ENCODE data around the gene MYH14. TPM values are rescaled to one million over a fixed set of nuclear protein-coding genes. Genes with fewer than 3 reads are reported as not detected.

Gene MYH14
- polyA plus RNA-seq, 1 donor (not counting 4 experiments of a cell fraction or from before 2014, with no cell fraction given) = 0.20 TPM

- Histone ChIP-seq H3K27me3 (ENCODE audit: control insufficient read depth, extremely low read depth, insufficient read depth, low read length) (peaks cover 72% of the 10 kb centered on the region), H3K9me3 (ENCODE audit: control insufficient read depth, low read depth, low read length) (peaks cover 7% of the 10 kb centered on the region), H3K4me1 (ENCODE audit: control insufficient read depth, extremely low read depth, insufficient read depth, low read length) (peaks cover 1% of the 10 kb centered on the region), H2AFZ (ENCODE audit: control insufficient read depth, low read length) (no peak overlapping the region), H3K9me1 (ENCODE audit: control insufficient read depth, extremely low read depth, insufficient read depth, low read length) (no peaks in the 10 kb centered on the region), H3K36me3 (ENCODE audit: control insufficient read depth in 2 of 2, extremely low read depth in 1 of 2, insufficient read depth in 2 of 2, low read length in 2 of 2) (no peaks in the 10 kb centered on the region), H3K27ac (ENCODE audit: control insufficient read depth, insufficient read depth, low read length) (no peak overlapping the region), H3K79me2 (ENCODE audit: control insufficient read depth, insufficient read depth, low read length) (no peaks in the 10 kb centered on the region), H4K20me1 (ENCODE audit: control insufficient read depth, extremely low read depth, insufficient read depth, low read length) (no peaks in the 10 kb centered on the region), H3K4me3 (ENCODE audit: control insufficient read depth in 2 of 3, extremely low read depth in 1 of 3, insufficient read depth in 2 of 3, low read depth in 1 of 3, low read length in 3 of 3) (peak overlapping the region in 1 of 3 experiments; percentile 26), H3K4me2 (ENCODE audit: control insufficient read depth, extremely low read depth, insufficient read depth, low read depth, low read length) (no peak overlapping the region), H3K9ac (ENCODE audit: control insufficient read depth, extremely low read depth, insufficient read depth, low read length) (no peak overlapping the region)
- DNase-seq (ENCODE audit: low read depth, low spot score) (no peak), FAIRE-seq (no peak)
- dilution Hi-C loops (cut with MboI; ENCODE audit: extremely low pct_ligation_motif_present, low sequenced_read_pairs) = no loop called here
- TF ChIP-seq, protein P1, sequence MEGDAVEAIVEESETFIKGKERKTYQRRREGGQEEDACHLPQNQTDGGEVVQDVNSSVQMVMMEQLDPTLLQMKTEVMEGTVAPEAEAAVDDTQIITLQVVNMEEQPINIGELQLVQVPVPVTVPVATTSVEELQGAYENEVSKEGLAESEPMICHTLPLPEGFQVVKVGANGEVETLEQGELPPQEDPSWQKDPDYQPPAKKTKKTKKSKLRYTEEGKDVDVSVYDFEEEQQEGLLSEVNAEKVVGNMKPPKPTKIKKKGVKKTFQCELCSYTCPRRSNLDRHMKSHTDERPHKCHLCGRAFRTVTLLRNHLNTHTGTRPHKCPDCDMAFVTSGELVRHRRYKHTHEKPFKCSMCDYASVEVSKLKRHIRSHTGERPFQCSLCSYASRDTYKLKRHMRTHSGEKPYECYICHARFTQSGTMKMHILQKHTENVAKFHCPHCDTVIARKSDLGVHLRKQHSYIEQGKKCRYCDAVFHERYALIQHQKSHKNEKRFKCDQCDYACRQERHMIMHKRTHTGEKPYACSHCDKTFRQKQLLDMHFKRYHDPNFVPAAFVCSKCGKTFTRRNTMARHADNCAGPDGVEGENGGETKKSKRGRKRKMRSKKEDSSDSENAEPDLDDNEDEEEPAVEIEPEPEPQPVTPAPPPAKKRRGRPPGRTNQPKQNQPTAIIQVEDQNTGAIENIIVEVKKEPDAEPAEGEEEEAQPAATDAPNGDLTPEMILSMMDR (optimal IDR thresholded peaks at IDR 0.05 in 1 of 3, IDR thresholded peaks at IDR 0.05 in 1 of 3, conservative IDR thresholded peaks at IDR 0.05 in 1 of 3; ENCODE audit: extremely low read depth in 1 of 3, insufficient read depth in 2 of 3, low read length in 3 of 3) = peak in 1 of 3 experiments; percentile 19
- peak; percentile 93 for TF ChIP-seq EZH2 (IDR thresholded peaks at IDR 0.05; ENCODE audit: low read length)
Observed at GRCh38 chr19:50328224-50328872, 124.9 kb downstream of the MYH14 start.

GRCh38 chr19:50328873-50329145, 125.4 kb downstream of the MYH14 start:
- H3K27me3 ChIP-seq (ENCODE audit: control insufficient read depth, extremely low read depth, insufficient read depth, low read length) = peaks cover 73% of the 10 kb centered on the region
- no peak overlapping the region for H2AFZ ChIP-seq (ENCODE audit: control insufficient read depth, low read length)
- dilution Hi-C loops (cut with MboI; ENCODE audit: extremely low pct_ligation_motif_present, low sequenced_read_pairs) = no loop called here
- no peaks in the 10 kb centered on the region for H3K36me3 ChIP-seq (ENCODE audit: control insufficient read depth in 2 of 2, extremely low read depth in 1 of 2, insufficient read depth in 2 of 2, low read length in 2 of 2)
- H4K20me1 ChIP-seq (ENCODE audit: control insufficient read depth, extremely low read depth, insufficient read depth, low read length) = no peaks in the 10 kb centered on the region
- no peak overlapping the region for H3K27ac ChIP-seq (ENCODE audit: control insufficient read depth, insufficient read depth, low read length)
- H3K4me1 ChIP-seq (ENCODE audit: control insufficient read depth, extremely low read depth, insufficient read depth, low read length) = peaks cover 3% of the 10 kb centered on the region
- FAIRE-seq = no peak
- TF ChIP-seq, protein P1 (optimal IDR thresholded peaks at IDR 0.05 in 1 of 3, IDR thresholded peaks at IDR 0.05 in 1 of 3, conservative IDR thresholded peaks at IDR 0.05 in 1 of 3; ENCODE audit: extremely low read depth in 1 of 3, insufficient read depth in 2 of 3, low read length in 3 of 3) = no peak
- TF ChIP-seq EZH2 (IDR thresholded peaks at IDR 0.05; ENCODE audit: low read length) = no peak
- no peak for DNase-seq (ENCODE audit: low read depth, low spot score)
- no peak overlapping the region for H3K9ac ChIP-seq (ENCODE audit: control insufficient read depth, extremely low read depth, insufficient read depth, low read length)
- H3K79me2 ChIP-seq (ENCODE audit: control insufficient read depth, insufficient read depth, low read length) = no peaks in the 10 kb centered on the region
- H3K9me3 ChIP-seq (ENCODE audit: control insufficient read depth, low read depth, low read length) = peaks cover 7% of the 10 kb centered on the region
- no peaks in the 10 kb centered on the region for H3K9me1 ChIP-seq (ENCODE audit: control insufficient read depth, extremely low read depth, insufficient read depth, low read length)
- no peak overlapping the region for H3K4me3 ChIP-seq (ENCODE audit: control insufficient read depth in 2 of 3, extremely low read depth in 1 of 3, insufficient read depth in 2 of 3, low read depth in 1 of 3, low read length in 3 of 3)
- no peak overlapping the region for H3K4me2 ChIP-seq (ENCODE audit: control insufficient read depth, extremely low read depth, insufficient read depth, low read depth, low read length)
